Activated T-helper 1 cell treated with anti-CD3 and anti-CD28 coated beads, Interleukin-2, amount 50 U/mL, for 16 hours (primary cell): ENCODE measurements around the gene FOSB.

Source experiments
- DNase-seq, 2 donors: peaks; one replicate each; pipeline ENCODE4 v3.0.0-alpha.2; 2020; ENCODE audit warnings: low read depth in 1 of 2, low spot score in 1 of 2

Gene FOSB

GRCh38 chr19:45467115-45467455, 711 bp upstream of the FOSB start:
- DNase-seq: no peak

DNA sequence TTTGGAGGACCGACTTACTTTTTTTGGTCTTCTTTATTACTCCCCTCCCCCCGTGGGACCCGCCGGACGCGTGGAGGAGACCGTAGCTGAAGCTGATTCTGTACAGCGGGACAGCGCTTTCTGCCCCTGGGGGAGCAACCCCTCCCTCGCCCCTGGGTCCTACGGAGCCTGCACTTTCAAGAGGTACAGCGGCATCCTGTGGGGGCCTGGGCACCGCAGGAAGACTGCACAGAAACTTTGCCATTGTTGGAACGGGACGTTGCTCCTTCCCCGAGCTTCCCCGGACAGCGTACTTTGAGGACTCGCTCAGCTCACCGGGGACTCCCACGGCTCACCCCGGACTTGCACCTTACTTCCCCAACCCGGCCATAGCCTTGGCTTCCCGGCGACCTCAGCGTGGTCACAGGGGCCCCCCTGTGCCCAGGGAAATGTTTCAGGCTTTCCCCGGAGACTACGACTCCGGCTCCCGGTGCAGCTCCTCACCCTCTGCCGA, 409 bp downstream of the FOSB start:
- DNase-seq: no peak

DNA sequence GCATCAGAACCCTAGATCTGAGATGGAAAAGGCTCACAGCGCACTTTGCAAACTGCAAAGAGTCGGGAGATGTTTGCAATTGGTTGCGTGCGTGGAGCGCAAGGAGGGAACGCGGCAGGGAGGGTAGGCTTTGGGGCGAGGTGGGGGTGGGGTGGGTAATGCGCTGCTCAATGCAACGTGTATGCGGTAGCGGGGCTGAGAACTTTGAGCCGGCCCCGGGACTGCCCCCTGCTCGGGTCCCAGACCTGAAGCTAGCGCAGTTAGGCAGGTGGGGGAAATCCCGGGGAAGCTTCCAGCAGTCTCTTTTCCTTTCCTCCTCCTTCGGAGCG, 971 bp downstream of the FOSB start:
- DNase-seq: peak in 1 of 2 donors; percentile 46

DNA sequence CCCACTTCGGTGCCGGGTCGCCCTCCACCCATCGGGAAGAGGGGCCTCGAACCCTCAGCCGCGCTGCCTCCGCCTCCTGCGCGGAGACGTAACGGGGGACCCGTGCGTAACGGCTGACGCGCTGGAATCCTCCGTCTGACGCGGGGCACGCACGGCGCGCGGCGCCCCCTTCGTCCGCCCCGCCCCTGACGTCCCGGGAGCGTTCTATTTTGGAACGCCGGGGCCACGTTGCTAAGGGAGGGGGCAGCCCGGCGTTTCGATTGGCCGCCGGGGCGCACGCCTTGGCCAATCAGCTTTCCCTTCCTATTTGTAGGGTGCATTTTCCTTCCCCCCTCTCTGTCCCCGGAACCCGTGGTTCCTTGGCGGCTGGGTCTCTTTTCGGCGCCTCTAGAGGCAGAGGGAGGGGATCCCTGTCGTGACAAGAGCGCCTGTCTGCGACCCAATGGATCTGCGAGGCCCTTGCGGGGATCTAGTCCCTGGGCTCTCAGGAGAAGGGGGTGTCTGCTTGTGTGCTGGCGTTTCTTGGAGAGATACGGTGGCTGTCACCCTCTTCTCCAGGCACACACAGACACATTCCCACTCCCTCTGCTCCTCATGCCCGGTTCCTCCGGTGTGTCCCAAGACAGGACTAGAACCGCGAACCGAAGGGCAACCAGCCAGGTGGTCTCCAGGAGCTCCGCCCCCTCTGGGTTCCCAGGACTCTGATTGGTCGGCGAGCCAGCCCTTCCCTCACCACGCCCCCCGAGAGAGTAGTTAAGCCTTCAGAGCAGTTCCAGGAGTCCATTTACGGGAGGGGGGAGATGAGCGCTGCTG, 1.5 kb downstream of the FOSB start:
- peak; percentile 80 to 84 for DNase-seq

DNA sequence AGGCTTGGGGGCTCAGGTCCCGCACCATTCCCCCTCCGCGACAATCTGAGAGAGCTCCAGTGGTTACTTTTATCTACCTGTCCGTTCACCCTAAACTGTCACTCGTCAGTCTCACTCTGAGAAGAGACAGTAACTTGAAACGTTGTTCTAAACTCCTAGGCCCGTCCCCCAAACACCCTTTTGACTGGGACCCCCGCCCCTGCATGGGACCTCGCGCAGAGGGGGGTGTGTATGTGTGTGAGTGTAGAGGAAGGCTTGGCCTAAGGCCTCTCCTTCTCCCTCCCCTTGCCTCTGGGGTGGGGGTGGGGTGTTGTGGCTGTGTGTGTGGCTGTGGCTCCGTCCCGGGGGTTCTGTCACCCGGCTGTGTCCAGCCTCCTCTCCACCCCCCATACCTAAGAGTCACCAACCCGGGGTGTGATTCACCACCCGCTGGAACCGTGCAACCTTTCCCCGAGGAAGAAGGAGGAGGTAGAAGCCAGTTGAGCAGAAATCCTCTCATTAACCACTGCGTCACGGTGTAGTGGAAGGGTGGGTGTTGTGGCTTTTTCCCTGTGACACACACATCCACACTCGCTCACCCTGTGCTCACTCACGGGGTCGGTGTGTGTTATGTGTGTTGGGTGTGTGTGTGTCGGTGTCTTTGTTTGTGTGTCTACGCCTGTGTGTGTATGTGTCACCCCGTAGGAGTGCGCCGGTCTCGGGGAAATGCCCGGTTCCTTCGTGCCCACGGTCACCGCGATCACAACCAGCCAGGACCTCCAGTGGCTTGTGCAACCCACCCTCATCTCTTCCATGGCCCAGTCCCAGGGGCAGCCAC, 2.4 kb downstream of the FOSB start:
- no peak for DNase-seq

DNA sequence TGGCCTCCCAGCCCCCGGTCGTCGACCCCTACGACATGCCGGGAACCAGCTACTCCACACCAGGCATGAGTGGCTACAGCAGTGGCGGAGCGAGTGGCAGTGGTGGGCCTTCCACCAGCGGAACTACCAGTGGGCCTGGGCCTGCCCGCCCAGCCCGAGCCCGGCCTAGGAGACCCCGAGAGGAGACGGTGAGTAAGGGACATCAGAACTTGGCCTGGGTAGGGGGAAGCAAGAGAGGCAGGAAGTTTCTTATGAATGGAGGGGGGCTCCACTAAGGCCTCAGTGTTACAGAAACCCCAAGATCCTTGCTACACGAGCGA, 2.9 kb downstream of the FOSB start:
- DNase-seq: no peak

GRCh38 chr19:45471111-45471930, 3.5 kb downstream of the FOSB start:
- DNase-seq: no peak

DNA sequence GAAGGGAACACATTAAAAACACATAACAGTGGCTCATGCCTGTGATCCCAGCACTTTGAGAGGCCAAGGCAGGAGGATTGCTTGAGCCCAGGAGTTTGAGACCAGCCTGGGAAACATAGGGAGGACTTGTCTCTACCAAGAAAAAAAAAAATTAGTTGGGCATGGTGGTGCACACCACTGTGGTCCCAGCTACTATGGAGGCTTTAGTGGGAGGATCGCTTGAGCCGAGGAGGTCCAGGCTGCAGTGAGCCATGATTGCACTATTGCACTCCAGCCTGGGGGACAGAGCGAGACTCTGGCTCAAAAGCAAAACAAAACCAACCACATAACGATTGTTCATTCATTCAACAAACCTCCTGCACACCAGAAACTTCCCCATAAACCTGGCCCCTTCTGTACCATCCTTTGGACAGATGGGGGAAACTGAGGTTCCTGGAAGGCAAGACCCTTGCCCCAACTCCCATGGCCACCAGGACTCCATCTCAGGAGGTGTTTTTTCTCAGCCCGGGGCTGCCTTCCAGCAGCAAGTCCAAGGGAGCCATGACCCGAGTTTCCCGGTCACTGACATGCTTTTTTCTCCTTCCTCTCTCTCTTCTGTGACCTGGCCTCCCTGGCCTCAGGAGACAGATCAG, 4.3 kb downstream of the FOSB start:
- no peak for DNase-seq

- DNase-seq: no peak
Observed at GRCh38 chr19:45472563-45473366, 5.0 kb downstream of the FOSB start.

DNA sequence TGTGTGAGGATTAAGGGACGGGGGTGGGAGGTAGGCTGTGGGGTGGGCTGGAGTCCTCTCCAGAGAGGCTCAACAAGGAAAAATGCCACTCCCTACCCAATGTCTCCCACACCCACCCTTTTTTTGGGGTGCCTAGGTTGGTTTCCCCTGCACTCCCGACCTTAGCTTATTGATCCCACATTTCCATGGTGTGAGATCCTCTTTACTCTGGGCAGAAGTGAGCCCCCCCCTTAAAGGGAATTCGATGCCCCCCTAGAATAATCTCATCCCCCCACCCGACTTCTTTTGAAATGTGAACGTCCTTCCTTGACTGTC, 5.5 kb downstream of the FOSB start:
- DNase-seq: no peak

DNA sequence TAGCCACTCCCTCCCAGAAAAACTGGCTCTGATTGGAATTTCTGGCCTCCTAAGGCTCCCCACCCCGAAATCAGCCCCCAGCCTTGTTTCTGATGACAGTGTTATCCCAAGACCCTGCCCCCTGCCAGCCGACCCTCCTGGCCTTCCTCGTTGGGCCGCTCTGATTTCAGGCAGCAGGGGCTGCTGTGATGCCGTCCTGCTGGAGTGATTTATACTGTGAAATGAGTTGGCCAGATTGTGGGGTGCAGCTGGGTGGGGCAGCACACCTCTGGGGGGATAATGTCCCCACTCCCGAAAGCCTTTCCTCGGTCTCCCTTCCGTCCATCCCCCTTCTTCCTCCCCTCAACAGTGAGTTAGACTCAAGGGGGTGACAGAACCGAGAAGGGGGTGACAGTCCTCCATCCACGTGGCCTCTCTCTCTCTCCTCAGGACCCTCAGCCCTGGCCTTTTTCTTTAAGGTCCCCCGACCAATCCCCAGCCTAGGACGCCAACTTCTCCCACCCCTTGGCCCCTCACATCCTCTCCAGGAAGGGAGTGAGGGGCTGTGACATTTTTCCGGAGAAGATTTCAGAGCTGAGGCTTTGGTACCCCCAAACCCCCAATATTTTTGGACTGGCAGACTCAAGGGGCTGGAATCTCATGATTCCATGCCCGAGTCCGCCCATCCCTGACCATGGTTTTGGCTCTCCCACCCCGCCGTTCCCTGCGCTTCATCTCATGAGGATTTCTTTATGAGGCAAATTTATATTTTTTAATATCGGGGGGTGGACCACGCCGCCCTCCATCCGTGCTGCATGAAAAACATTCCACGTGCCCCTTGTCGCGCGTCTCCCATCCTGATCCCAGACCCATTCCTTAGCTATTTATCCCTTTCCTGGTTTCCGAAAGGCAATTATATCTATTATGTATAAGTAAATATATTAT, 6.1 kb downstream of the FOSB start:
- no peak for DNase-seq

GRCh38 chr19:45474606-45475521, 7.1 kb downstream of the FOSB start:
- no peak for DNase-seq

DNA sequence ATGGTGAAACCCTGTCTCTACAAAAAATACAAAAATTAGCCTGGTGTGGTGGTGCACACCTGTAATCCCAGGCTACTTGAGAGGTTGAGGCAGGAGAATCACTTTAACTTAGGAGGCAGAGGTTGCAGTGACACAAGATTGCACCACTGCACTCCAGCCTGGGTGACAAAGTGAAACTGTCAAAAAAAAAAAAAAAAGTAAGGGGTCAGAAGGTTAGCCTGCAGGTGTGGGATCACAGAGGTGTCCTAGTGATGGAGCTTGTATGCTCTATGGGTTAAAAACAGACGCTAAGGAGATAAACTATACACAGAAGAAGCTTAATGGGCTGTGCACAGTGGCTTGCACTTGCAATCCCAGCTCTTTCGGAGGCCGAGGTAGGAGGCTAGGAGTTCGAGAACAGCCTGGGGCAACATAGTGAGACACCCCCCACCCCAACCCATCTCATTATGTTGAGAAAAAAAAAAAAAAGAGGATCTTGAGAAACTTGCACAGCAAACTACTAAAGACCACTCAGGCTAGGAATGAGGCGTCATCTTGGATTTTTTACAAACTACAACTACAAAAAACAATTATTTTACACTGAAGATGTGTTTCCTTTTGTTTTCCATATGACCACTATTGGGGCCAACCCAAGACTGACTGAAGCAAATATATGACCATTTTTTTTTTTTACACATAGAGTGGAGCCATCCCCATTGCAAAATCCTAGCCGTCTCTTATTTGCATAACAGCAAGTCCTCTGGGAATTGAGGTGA, 7.9 kb downstream of the FOSB start:
- no peak for DNase-seq

DNA sequence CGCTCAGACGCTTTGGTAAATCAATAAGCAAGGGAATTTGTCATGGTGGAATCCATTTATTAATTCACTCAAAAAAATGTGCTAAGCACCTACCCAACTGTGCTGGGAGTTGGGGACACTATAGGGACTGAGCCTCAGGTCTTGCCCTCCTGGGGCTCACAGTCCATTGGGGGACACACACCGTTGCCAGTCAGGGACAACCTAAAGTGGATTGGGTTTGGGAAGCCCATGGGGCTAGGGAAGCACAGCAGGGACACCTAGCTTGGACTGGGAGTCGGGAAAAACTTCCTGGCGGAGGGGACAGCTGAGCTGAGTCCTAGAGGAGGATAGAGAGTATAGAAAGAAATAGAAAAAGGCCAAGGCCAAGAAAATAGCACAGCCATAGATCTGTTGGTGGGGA, 8.5 kb downstream of the FOSB start:
- DNase-seq: no peak

GRCh38 chr19:45477186-45477585, 9.4 kb downstream of the FOSB start:
- DNase-seq: no peak

GRCh38 chr19:45477713-45478453, 10.1 kb downstream of the FOSB start:
- DNase-seq: no peak
